Measurements from ENCODE around the gene PDE8B. TPM values are rescaled to one million over a fixed set of nuclear protein-coding genes. Genes with fewer than 3 reads are reported as not detected.

PDE8B gene
- total RNA-seq, 1 experiment from 2014 or later: 0.07 TPM

GRCh38 chr5:77202145-77202544, 8.3 kb upstream of the PDE8B start:
- Histone ChIP-seq H3K4me1 (ENCODE audit: insufficient read depth, low read length) (no peaks in the 10 kb centered on the region), H3T11ph (ENCODE audit: low read length) (no peak overlapping the region), H3K18ac (ENCODE audit: insufficient read length, low read depth, low read length) (no peak overlapping the region), H3K56ac (ENCODE audit: insufficient read length, low read depth, low read length) (no peak overlapping the region), H4K5ac (ENCODE audit: insufficient read length, low read depth, low read length) (no peak overlapping the region), H3K9me3 (ENCODE audit: control insufficient read depth, low read depth, low read length) (no peaks in the 10 kb centered on the region), H2AFZ (ENCODE audit: low read length) (no peak overlapping the region), H3K79me2 (ENCODE audit: insufficient read depth, low read length) (no peaks in the 10 kb centered on the region), H2BK5ac (ENCODE audit: insufficient read length, low read length) (no peak overlapping the region), H3K23me2 (ENCODE audit: insufficient read length, low read depth, low read length, poor library complexity, severe bottlenecking) (no peaks in the 10 kb centered on the region), H2BK120ac (ENCODE audit: low read depth, low read length, poor library complexity, severe bottlenecking) (no peak overlapping the region), H3K14ac (ENCODE audit: insufficient read depth, low read length) (no peak overlapping the region), H4K91ac (ENCODE audit: insufficient read length, low read depth, low read length) (no peak overlapping the region), H3K4me2 (ENCODE audit: insufficient read depth, insufficient read length, low read length) (no peak overlapping the region), H2BK20ac (ENCODE audit: low read depth, low read length, poor library complexity, severe bottlenecking) (no peak overlapping the region), H3K27ac (ENCODE audit: insufficient read length, low read depth, low read length) (no peak overlapping the region), H3K23ac (ENCODE audit: insufficient read length, low read depth, low read length) (no peak overlapping the region), H2AK5ac (ENCODE audit: insufficient read length, low read length) (no peak overlapping the region), H3K9ac (ENCODE audit: extremely low read depth, insufficient read length, low read length) (no peak overlapping the region), H3K27me3 (ENCODE audit: insufficient read depth, low read length) (no peaks in the 10 kb centered on the region), H2BK12ac (ENCODE audit: insufficient read length, low read depth, low read length) (no peak overlapping the region), H4K20me1 (ENCODE audit: control insufficient read depth, insufficient read depth, insufficient read length) (no peaks in the 10 kb centered on the region), H3K79me1 (ENCODE audit: insufficient read depth, low read depth, low read length, poor library complexity, severe bottlenecking) (no peaks in the 10 kb centered on the region), H3K4ac (ENCODE audit: low read depth, low read length) (no peak overlapping the region), H2BK15ac (ENCODE audit: low read depth, low read length) (no peak overlapping the region), H4K8ac (replicated peaks; ENCODE audit: insufficient read length, low read depth, low read length) (no peak overlapping the region)
- peaks cover 0 to 6% of the 10 kb centered on the region in 2 experiments; a peak in 1 of 4 replicates for H3K4me1 Mint-ChIP-seq
- H3K27ac Mint-ChIP-seq: no peak overlapping the region
- no peaks in the 10 kb centered on the region; a peak in 1 of 7 replicates for H3K36me3 Mint-ChIP-seq (ENCODE audit: insufficient read depth in 1 of 3, low read depth in 3 of 3)
- no peak overlapping the region for H3K4me3 Mint-ChIP-seq
- DNase-seq: no peak
- peaks cover 24% of the 10 kb centered on the region for H3K27me3 Mint-ChIP-seq (ENCODE audit: low read depth)
- no peak for TF ChIP-seq CTCF (conservative IDR thresholded peaks at IDR 0.05)
- H3K9me3 Mint-ChIP-seq: peaks cover 3 to 7% of the 10 kb centered on the region in 2 experiments; a peak in 3 of 5 replicates
